HEK293 (cell line): ENCODE measurements around the gene MORN3.

Experiments used
- CTCF ChIA-PET: fragments of 350-600 bp; formaldehyde crosslinking; extraction: SDS; loops from one replicate; lab custom pipeline; 2021; ENCODE audit warnings: antibody characterized with exemption; lab: Yijun Ruan, JAX
- POLR2A ChIA-PET: fragments of 300-600 bp; formaldehyde crosslinking; extraction: SDS; loops from one replicate; lab custom pipeline; 2020; ENCODE audit warnings: antibody characterized with exemption, inconsistent platforms; lab: Yijun Ruan, JAX
- H3K27ac ChIP-seq: fragments of 200-500 bp; sonication (Bioruptor generic); 2 replicates; pipeline ENCODE4 v1.5.1; 2014; ENCODE audit warnings: low read depth, low read length, control low read depth, inconsistent platforms; ENCODE audit errors: extremely low read depth
- H3K36me3 ChIP-seq, 2 experiments: fragments of 200-500 bp in 1 of 2; sonication (Bioruptor generic) in 1 of 2; 1 replicate in 1 of 2; 2 replicates in 1 of 2; pipeline ENCODE4 v1.5.1; 2014 to 2017; ENCODE audit warnings: inconsistent platforms in 2 of 2, low read length in 2 of 2; ENCODE audit not compliant: control insufficient read depth in 2 of 2, insufficient read depth in 1 of 2
- H3K4me1 ChIP-seq: fragments of 200-500 bp; sonication (Bioruptor generic); 2 replicates; pipeline ENCODE4 v1.5.1; 2014; ENCODE audit warnings: mild to moderate bottlenecking, low read length, inconsistent platforms; ENCODE audit not compliant: control insufficient read depth, insufficient read depth
- H3K4me3 ChIP-seq: 2 replicates; pipeline ENCODE4 v1.5.1; 2011; ENCODE audit warnings: low read depth, mild to moderate bottlenecking, control low read depth, low read length, moderate library complexity
- H3K9me3 ChIP-seq: fragments of 200-500 bp; sonication (Bioruptor generic); 2 replicates; pipeline ENCODE4 v1.5.1; 2014; ENCODE audit warnings: low read depth, low read length, inconsistent platforms; ENCODE audit not compliant: control insufficient read depth, insufficient read depth
- HOXD13 ChIP-seq: sonication (generic); formaldehyde crosslinking; IDR thresholded peaks from 2 replicates; pipeline ENCODE4 v1.8.0; 2022; ENCODE audit warnings: missing genetic modification reagents, borderline replicate concordance
- INSM2 ChIP-seq: fragments of 450-650 bp; formaldehyde crosslinking; IDR thresholded peaks from 2 replicates; pipeline ENCODE4 v1.5.1; 2016; ENCODE audit warnings: missing biosample characterization, missing genetic modification characterization
- KLF17 ChIP-seq: fragments of 450-650 bp; formaldehyde crosslinking; IDR thresholded peaks from 2 replicates; pipeline ENCODE4 v1.5.1; 2016; ENCODE audit warnings: missing biosample characterization, missing genetic modification characterization
- KLF8 ChIP-seq: fragments of 450-650 bp; formaldehyde crosslinking; IDR thresholded peaks from 2 replicates; pipeline ENCODE4 v1.5.1; 2016; ENCODE audit warnings: missing biosample characterization, missing genetic modification characterization
- PRDM1 ChIP-seq: fragments of 450-650 bp; formaldehyde crosslinking; IDR thresholded peaks from 2 replicates; pipeline ENCODE4; 2016; ENCODE audit warnings: missing biosample characterization, missing genetic modification characterization
- RBAK ChIP-seq: fragments of 450-650 bp; formaldehyde crosslinking; IDR thresholded peaks from 2 replicates; pipeline ENCODE4 v1.5.1; 2016; ENCODE audit warnings: missing biosample characterization, missing genetic modification characterization
- TCF7L2 ChIP-seq: IDR thresholded peaks from 2 replicates; pipeline ENCODE4 v1.6.1; 2011; ENCODE audit warnings: low read depth, mild to moderate bottlenecking, inconsistent platforms, low read length, moderate library complexity, borderline replicate concordance
- ZBTB6 ChIP-seq: fragments of 450-650 bp; formaldehyde crosslinking; IDR thresholded peaks from 2 replicates; pipeline ENCODE4 v1.5.1; 2017; ENCODE audit warnings: missing biosample characterization, missing genetic modification characterization
- ZBTB8A ChIP-seq: fragments of 450-650 bp; formaldehyde crosslinking; IDR thresholded peaks from 2 replicates; pipeline ENCODE4 v1.5.1; 2016; ENCODE audit warnings: missing biosample characterization, missing genetic modification characterization
- ZEB2 ChIP-seq: fragments of 450-650 bp; formaldehyde crosslinking; IDR thresholded peaks from 2 replicates; pipeline ENCODE4 v1.5.1; 2016; ENCODE audit warnings: missing biosample characterization, missing genetic modification characterization
- ZIC2 ChIP-seq: fragments of 450-650 bp; formaldehyde crosslinking; IDR thresholded peaks from 2 replicates; pipeline ENCODE4 v1.5.1; 2016; ENCODE audit warnings: missing biosample characterization, missing genetic modification characterization
- ZNF174 ChIP-seq: fragments of 450-650 bp; formaldehyde crosslinking; IDR thresholded peaks from 2 replicates; pipeline ENCODE4 v1.5.0; 2017; ENCODE audit warnings: missing biosample characterization, mild to moderate bottlenecking, missing genetic modification characterization
- ZNF214 ChIP-seq: fragments of 450-650 bp; formaldehyde crosslinking; IDR thresholded peaks from 2 replicates; pipeline ENCODE4 v1.5.1; 2017; ENCODE audit warnings: missing biosample characterization, mild to moderate bottlenecking, missing genetic modification characterization, borderline replicate concordance
- ZNF248 ChIP-seq: fragments of 450-650 bp; formaldehyde crosslinking; IDR thresholded peaks from 2 replicates; pipeline ENCODE4 v1.5.1; 2017; ENCODE audit warnings: missing biosample characterization, missing genetic modification characterization
- ZNF292 ChIP-seq: fragments of 450-650 bp; formaldehyde crosslinking; IDR thresholded peaks from 2 replicates; pipeline ENCODE4 v1.5.1; 2016; ENCODE audit warnings: low read depth, missing biosample characterization, missing genetic modification characterization, borderline replicate concordance
- ZNF324 ChIP-seq: fragments of 450-650 bp; formaldehyde crosslinking; IDR thresholded peaks from 2 replicates; pipeline ENCODE4 v1.5.1; 2016; ENCODE audit warnings: missing biosample characterization, missing genetic modification characterization
- ZNF354C ChIP-seq: fragments of 450-650 bp; formaldehyde crosslinking; IDR thresholded peaks from 2 replicates; pipeline ENCODE4 v1.5.1; 2016; ENCODE audit warnings: missing biosample characterization, missing genetic modification characterization, low read depth, borderline replicate concordance
- ZNF366 ChIP-seq: fragments of 450-650 bp; formaldehyde crosslinking; conservative IDR thresholded peaks from 2 replicates; pipeline ENCODE4 v1.5.1; 2016; ENCODE audit warnings: missing biosample characterization, missing genetic modification characterization
- ZNF433 ChIP-seq: fragments of 450-650 bp; formaldehyde crosslinking; IDR thresholded peaks from 2 replicates; pipeline ENCODE4 v1.5.1; 2016; ENCODE audit warnings: missing biosample characterization, missing genetic modification characterization, low read depth
- ZNF449 ChIP-seq: fragments of 450-650 bp; formaldehyde crosslinking; IDR thresholded peaks from 2 replicates; pipeline ENCODE4 v1.5.1; 2017; ENCODE audit warnings: missing biosample characterization, mild to moderate bottlenecking, missing genetic modification characterization, moderate library complexity
- ZNF529 ChIP-seq: fragments of 450-650 bp; formaldehyde crosslinking; IDR thresholded peaks from 2 replicates; pipeline ENCODE4 v1.5.1; 2017; ENCODE audit warnings: missing genetic modification characterization, missing biosample characterization; ENCODE audit not compliant: insufficient replicate concordance
- ZNF555 ChIP-seq: fragments of 450-650 bp; formaldehyde crosslinking; conservative IDR thresholded peaks from 2 replicates; pipeline ENCODE4 v1.5.1; 2017; ENCODE audit warnings: missing biosample characterization, mild to moderate bottlenecking, missing genetic modification characterization, inconsistent platforms
- ZNF624 ChIP-seq: fragments of 450-650 bp; formaldehyde crosslinking; IDR thresholded peaks from 2 replicates; pipeline ENCODE4 v1.5.1; 2017; ENCODE audit warnings: missing biosample characterization, missing genetic modification characterization
- ZNF626 ChIP-seq: fragments of 450-650 bp; sonication (Bioruptor Pico); formaldehyde crosslinking; IDR thresholded peaks from 2 replicates; pipeline ENCODE4 v1.5.1; 2018; ENCODE audit warnings: missing biosample characterization, missing genetic modification characterization, inconsistent platforms
- ZNF658 ChIP-seq: fragments of 450-650 bp; formaldehyde crosslinking; IDR thresholded peaks from 2 replicates; pipeline ENCODE4; 2016; ENCODE audit warnings: missing biosample characterization, missing genetic modification characterization
- ZNF707 ChIP-seq: fragments of 450-650 bp; formaldehyde crosslinking; IDR thresholded peaks from 2 replicates; pipeline ENCODE4 v1.5.1; 2016; ENCODE audit warnings: missing biosample characterization, missing genetic modification characterization
- ZNF791 ChIP-seq: fragments of 450-650 bp; formaldehyde crosslinking; IDR thresholded peaks from 2 replicates; pipeline ENCODE4 v1.5.1; 2016; ENCODE audit warnings: missing biosample characterization, missing genetic modification characterization

MORN3 gene

GRCh38 chr12:121678716-121679300, 9.4 kb upstream of the MORN3 start:
- Histone ChIP-seq H3K36me3 (no peaks in the 10 kb centered on the region), H3K4me1 (no peaks in the 10 kb centered on the region), H3K9me3 (no peaks in the 10 kb centered on the region), H3K27ac (no peak overlapping the region), H3K4me3 (no peak overlapping the region)
- CTCF ChIA-PET, result interaction anchor here (0.6 to 13.8 kb wide), 6 partner anchors 10 to 126 kb away, joined by 3 to 121 read pairs (median 6); partner anchors contain the start of gene MORN3
- POLR2A ChIA-PET, result no interaction called here
- TF ChIP-seq ZBTB8A (tag by site-specific recombination), result 0 out of 2 replicates have a peak, but pooled peaks have one; percentile 17
- no peak for TF ChIP-seq RBAK

- H3K27ac ChIP-seq, result no peak overlapping the region
- ChIA-PET POLR2A (no interaction called here), CTCF (interaction anchor here (0.6 to 13.8 kb wide), 5 partner anchors 9 to 343 kb away, joined by 3 to 121 read pairs (median 3); partner anchors contain the start of gene MORN3)
- H3K4me3 ChIP-seq, result no peak overlapping the region
- TF ChIP-seq ZNF324 (tag by site-specific recombination) (no peak), ZNF433 (no peak), ZNF366 (tag by site-specific recombination) (no peak), ZNF658 (tag by site-specific recombination) (no peak), ZEB2 (tag by site-specific recombination) (no peak), KLF17 (no peak), ZNF292 (tag by site-specific recombination) (no peak), ZNF707 (tag by site-specific recombination) (no peak), ZBTB8A (tag by site-specific recombination) (no peak), KLF8 (tag by site-specific recombination) (no peak), ZNF626 (tag by site-specific recombination) (no peak), INSM2 (no peak), ZNF248 (tag by site-specific recombination) (no peak), ZNF624 (no peak), ZNF555 (tag by site-specific recombination) (no peak), PRDM1 (tag by site-specific recombination) (no peak), ZNF791 (tag by site-specific recombination) (no peak)
- H3K9me3 ChIP-seq, result no peaks in the 10 kb centered on the region
- H3K4me1 ChIP-seq, result no peaks in the 10 kb centered on the region
- no peaks in the 10 kb centered on the region for H3K36me3 ChIP-seq
These were observed 8.9 kb upstream of the MORN3 start for GRCh38 chr12:121678305-121678704.

- Histone ChIP-seq H3K9me3 (no peaks in the 10 kb centered on the region), H3K36me3 (no peaks in the 10 kb centered on the region), H3K4me3 (no peak overlapping the region), H3K4me1 (0 out of 2 replicates have a peak, but pooled peaks cover 2% of the 10 kb centered on the region)
- ChIA-PET POLR2A (no interaction called here), CTCF (interaction anchor here (13.8 kb wide), 1 partner anchor 124 kb away, joined by 121 read pairs; no protein-coding TSS in a partner anchor)
- TF ChIP-seq ZNF529 (tag by site-specific recombination) (no peak), ZNF214 (tag by site-specific recombination) (no peak), ZNF174 (no peak), ZNF449 (no peak), TCF7L2 (no peak), ZNF354C (tag by site-specific recombination) (no peak), ZIC2 (tag by site-specific recombination) (peak; percentile 77), HOXD13 (CRISPR knock-in tag) (no peak), ZBTB6 (tag by site-specific recombination) (no peak)
- TF ChIP-seq, all 188 proteins: peak for 1
- no peak overlapping the region for H3K27ac ChIP-seq
These were observed 6.7 kb upstream of the MORN3 start for GRCh38 chr12:121676190-121676589.
